Suprapubic skin (tissue), 3 donors: ENCODE measurements around the gene PHF1.

ENCODE experiments used
- POLR2AphosphoS5 ChIP-seq, 3 donors: sonication (generic); formaldehyde crosslinking; IDR thresholded peaks; one replicate each; pipeline ENCODE4 v1.6.1; 2017; ENCODE audit warnings: antibody characterized with exemption in 3 of 3
- TF ChIP-seq, protein P1 (sequence below), 2 donors: fragments of 200-600 bp in 1 of 2; fragments of 450-650 bp in 1 of 2; sonication (generic) in 1 of 2; IDR thresholded peaks; one replicate each; pipeline ENCODE4 v1.5.1; 2016 to 2019; ENCODE audit warnings: antibody characterized with exemption in 2 of 2, mild to moderate bottlenecking in 1 of 2, moderate library complexity in 1 of 2

DNA sequence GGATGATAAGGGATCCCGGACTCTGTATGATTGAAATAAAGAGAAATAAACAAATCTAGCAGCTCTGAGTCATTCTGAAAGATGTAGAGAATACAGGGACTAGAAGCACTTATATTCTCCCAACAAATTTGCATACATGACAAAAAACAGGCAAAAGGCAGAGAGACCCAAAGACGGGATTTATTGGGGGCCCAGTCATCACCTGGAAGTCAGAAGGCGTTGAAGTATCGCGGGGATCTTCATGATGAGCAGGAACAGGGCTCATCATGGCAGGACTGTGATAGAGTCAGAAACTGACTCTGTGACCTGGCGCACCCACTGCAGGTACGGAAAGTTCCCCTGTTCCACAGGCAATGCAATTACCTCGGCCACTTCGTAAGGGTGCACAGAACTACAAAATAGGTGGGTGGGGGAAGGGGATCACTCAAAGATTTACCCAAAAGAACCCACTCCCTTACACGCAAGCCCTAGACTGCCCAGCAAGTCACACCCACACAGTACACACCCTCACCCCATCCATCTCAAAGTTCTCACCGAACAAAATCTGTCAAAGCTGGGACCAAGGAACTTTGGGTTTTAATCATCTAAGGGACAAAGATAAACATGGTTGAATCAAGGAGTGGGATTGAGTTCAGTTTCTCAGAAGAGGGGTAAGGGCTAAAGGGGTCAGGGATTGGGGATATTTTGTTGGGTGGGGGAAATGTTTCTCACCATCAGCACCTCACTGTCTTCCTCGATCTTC is 5.7 kb downstream of the PHF1 start:
- TF ChIP-seq, protein P1, sequence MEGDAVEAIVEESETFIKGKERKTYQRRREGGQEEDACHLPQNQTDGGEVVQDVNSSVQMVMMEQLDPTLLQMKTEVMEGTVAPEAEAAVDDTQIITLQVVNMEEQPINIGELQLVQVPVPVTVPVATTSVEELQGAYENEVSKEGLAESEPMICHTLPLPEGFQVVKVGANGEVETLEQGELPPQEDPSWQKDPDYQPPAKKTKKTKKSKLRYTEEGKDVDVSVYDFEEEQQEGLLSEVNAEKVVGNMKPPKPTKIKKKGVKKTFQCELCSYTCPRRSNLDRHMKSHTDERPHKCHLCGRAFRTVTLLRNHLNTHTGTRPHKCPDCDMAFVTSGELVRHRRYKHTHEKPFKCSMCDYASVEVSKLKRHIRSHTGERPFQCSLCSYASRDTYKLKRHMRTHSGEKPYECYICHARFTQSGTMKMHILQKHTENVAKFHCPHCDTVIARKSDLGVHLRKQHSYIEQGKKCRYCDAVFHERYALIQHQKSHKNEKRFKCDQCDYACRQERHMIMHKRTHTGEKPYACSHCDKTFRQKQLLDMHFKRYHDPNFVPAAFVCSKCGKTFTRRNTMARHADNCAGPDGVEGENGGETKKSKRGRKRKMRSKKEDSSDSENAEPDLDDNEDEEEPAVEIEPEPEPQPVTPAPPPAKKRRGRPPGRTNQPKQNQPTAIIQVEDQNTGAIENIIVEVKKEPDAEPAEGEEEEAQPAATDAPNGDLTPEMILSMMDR (IDR thresholded peaks at IDR 0.05): no peak
- TF ChIP-seq POLR2AphosphoS5 (IDR thresholded peaks at IDR 0.05): no peak
